GM18517 (cell line): ENCODE results near the gene DIAPH2.

Source experiments
- ATAC-seq: cut with Tn5 transposase; IDR thresholded peaks from one replicate; pipeline ENCODE4 v1.9.1; 2021; ENCODE audit warnings: mild to moderate bottlenecking, moderate library complexity; ENCODE audit not compliant: unreplicated experiment

Gene DIAPH2

DNA sequence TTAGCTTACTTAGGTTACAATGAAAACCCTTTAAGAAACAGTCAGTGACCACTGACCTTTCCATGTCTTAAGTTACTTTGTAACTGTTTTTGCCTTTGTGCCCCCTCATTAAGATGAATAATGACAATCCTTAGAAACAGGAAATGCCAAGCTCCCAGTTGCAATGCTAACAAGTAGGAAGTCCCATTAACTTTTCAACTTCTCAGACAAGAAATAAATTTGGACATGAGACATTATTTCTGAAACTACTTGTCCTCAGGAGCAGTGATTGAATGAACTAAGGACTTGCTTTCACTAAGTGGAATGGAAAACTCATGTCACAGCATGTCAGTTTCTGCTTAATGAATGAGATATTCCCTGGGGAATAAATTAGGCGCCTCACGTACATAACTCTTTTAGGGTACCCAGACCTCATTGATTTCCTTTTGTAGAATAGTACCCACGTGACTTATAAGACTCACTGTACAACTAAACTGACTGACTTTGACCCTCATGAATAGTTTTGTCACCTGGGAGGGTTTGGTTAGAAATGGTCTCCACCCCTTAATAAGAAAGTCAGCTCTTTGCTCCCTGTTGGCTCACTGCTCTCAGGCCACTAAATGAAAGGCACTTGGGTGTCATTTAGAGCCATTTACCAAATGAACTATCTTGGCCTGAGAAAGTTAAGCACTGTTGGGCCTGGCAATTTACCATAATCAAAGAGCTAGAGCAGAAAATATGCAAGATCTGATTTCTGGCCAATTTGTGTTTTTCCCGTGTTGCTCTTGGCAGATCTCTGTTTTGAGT, 582.9 kb downstream of the DIAPH2 start:
- ATAC-seq = no peak

- no peak for ATAC-seq
Observed at GRCh38 chrX:97268182-97268680, 583.6 kb downstream of the DIAPH2 start.

DNA sequence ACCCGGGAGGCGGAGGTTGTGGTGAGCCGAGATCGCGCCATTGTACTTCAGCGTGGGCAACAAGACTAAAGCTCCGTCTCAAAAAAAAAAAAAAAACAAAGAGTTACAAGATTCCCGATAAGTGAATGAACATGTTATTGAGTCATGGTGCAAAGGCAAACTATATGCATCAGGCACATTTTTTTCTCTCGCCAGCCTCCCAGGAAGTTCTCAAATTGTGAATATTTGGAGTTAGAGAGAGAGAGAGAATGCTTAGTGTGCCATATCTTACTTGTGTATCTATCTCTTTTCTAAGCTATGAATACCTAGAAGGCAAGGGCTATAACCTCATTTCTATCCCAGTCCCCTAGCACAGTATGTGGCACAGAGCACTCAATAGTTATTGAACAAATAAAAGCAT, 599.9 kb downstream of the DIAPH2 start:
- ATAC-seq = no peak

- no peak for ATAC-seq
Observed at GRCh38 chrX:97290199-97290598, 605.6 kb downstream of the DIAPH2 start.

DNA sequence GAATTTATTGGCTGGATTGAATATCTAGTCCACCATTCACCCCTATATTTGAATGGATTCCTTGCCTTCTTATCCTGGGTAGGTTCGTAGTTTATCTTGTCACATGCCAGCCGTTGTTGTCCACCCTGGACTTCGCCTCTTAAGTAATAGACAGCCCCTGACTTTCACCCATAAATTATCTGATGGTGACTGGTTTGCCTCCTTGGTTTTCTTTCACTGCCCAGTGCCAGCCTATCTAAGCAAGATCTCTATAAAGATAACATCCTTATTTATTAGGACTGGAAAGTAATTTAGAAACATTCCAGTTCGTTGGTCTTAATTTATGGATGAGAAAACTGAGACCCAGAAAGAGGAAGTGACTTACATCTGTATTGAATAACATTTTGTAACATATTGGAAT, 609.4 kb downstream of the DIAPH2 start:
- no peak for ATAC-seq

DNA sequence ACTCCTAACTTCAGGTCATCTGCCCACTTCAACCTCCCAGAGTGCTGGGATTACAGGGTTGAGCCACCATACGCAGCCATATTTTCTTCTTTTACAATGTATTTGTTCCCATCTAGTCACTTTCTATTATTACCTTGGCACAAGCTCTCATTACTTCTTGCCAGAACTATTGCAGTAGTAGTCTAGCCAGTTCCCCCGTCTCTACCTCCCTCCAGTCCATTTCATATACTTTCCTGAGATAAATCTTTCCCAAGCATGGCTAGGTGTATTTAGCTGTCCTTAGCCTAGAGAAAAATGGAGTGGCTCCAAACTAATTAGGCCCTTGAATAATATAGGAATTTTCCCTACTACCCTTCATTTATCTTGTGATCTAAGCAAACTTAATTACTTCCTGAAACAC, 611.3 kb downstream of the DIAPH2 start:
- no peak for ATAC-seq

DNA sequence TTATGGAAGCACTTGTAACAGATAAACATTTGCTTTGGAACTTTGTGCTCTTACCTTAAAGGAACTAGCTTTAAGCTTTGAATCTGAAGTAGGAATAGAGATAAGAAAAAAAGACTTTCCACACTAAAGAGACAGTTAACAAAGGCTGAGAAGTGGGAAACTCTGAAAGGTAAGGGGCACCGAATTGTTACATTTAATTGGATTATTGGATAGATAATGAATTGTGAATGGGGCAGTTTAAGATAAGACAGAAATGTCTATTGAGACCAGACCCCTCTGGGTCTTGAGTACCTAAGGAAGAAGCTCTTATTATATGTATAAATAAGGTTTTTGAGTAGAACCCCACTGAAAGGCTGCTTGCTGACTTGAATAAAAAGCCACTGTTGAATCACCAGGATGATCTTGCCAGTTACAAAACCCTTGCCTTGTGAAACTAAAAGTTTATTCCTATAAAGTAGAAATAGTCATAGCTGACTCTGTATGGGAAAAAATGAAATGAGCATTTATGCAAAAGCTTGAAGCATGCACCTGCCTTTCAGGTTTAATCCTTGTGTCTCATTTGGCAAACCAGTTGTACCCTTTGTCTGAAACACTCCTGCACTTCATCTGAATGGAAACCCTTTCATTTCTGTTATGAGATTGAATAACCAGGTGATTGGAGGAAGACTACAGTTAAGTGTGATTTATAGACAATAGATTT, 622.3 kb downstream of the DIAPH2 start:
- no peak for ATAC-seq

- no peak for ATAC-seq
Observed at GRCh38 chrX:97308171-97308570, 623.5 kb downstream of the DIAPH2 start.

- ATAC-seq = no peak
Observed at GRCh38 chrX:97309487-97310116, 625.0 kb downstream of the DIAPH2 start.

- ATAC-seq = no peak
Observed at GRCh38 chrX:97310373-97310772, 625.7 kb downstream of the DIAPH2 start.

DNA sequence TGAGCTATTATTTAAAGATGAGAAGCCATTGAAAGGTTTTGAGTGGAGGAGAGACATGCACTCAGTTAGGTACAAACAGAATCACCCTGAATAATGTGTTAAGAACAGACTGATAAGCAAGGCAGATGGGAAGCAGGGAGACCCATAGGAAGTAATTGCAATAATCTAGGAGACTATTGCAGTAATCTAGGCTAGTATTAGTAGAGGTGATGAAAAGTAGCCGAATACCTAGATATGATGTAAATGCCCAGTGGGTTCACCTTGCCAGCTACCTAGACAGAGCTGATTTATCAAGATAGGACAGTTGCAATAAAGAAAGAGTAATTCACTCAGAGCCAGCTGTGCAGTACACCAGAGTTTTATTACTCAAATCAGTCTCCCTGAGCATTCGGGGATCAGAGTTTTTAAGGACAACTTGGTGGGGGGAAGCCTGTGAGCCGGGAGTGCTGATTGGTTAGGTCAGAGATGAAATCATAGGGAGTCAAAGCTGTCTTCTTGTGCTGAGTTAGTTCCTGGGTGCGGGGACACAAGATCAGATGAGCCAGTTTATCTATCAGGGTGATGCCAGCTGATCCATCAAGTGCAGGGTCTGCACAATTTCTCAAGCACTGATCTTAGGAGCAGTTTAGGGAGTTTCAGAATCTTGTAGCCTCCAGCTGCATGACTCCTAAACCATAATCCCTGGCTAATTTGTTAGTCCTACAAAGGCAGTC, 626.6 kb downstream of the DIAPH2 start:
- no peak for ATAC-seq

DNA sequence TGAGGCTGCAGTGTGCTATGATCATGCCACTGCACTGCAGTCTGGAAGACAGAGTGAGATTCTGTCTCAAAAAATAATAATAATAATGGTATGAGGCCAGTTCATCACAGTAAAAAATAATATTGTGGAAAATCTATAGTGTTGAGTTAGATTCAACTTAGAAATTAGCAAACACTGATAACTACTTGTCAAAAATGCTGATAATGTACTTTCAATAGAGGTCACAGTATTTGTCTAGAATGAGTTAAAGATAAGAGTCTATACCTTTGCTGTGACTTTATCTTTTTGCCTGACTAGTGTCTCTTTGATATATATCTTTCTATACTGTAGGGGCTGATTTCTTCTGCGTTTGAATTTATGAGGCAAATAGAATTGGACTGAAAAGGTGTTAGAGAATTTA, 629.7 kb downstream of the DIAPH2 start:
- ATAC-seq = no peak

- no peak for ATAC-seq
Observed at GRCh38 chrX:97315939-97316338, 631.3 kb downstream of the DIAPH2 start.

DNA sequence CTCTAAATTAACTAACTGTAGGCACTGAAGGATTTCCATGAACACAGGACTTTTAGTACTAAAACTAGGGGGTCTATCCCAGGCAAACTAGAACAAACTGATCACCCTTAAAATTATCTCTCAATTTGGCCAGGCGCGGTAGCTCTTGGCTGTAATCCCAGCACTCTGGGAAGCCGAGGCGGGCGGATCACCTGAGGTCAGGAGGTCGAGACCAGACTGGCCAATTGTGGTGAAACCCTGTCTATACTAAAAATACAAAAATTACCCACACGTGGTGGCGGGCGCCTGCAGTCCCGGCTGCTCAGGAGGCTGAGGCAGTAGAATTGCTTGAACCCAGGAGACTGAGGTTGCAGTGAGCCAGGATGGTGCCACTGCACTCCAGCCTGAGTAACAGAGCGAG, 635.7 kb downstream of the DIAPH2 start:
- no peak for ATAC-seq

GRCh38 chrX:97322401-97322800, 637.8 kb downstream of the DIAPH2 start:
- ATAC-seq = no peak

DNA sequence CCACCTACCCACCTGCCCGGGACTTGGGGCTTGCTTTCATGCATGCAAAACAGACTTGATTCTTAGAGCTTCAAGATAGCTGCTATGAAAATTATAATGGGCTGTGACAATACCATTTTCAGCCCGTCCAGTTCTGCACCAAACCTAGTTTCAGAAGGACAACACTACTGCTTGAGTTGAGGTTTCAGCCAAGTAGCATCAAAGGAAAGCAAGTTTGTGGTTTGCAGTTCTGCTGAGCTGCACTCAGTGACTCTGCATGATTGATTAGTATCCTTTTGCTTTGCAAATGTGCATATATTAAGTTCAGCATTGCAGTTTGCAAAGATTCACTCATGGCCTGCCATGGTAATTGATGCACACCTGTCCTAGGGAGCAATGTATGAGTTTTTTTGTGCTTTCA, 641.8 kb downstream of the DIAPH2 start:
- ATAC-seq = peak; percentile 95

GRCh38 chrX:97328853-97329390, 644.3 kb downstream of the DIAPH2 start:
- ATAC-seq = no peak

DNA sequence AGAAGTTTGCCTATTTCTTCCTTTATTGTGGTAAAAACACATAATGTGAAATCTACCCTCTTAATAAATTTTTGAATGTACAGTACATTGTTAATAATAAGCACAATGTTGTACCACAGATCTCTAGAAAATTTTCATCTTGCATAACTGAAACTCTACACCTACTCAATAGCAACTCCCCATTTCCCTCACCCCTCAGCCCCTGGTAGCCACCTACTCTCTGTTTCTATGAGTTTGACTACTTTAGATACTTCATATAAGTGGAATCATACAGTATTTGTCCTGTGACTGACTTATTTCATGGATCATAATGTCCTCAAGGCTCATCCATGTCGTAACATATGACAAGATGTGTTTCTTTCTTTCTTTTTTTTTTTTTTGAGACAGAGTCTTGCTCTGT, 645.5 kb downstream of the DIAPH2 start:
- no peak for ATAC-seq

DNA sequence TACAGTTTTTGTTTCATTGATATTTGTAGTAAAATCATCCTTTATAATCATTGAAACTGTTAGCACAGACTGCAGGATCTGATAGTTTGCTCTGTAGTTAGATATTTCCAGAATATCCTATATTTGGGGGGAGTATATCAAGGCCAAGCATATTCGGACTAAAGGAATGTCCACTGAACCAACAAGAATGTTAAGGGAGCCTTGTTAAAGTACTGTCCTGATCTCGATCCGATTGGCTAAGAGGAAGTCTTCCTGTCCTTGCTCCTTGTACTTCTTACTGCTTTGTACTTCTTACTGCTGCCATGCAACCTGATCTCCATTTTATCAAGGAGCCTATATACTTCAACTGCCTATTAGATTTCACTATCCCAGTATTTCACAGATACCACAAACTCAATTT, 648.3 kb downstream of the DIAPH2 start:
- ATAC-seq = no peak

DNA sequence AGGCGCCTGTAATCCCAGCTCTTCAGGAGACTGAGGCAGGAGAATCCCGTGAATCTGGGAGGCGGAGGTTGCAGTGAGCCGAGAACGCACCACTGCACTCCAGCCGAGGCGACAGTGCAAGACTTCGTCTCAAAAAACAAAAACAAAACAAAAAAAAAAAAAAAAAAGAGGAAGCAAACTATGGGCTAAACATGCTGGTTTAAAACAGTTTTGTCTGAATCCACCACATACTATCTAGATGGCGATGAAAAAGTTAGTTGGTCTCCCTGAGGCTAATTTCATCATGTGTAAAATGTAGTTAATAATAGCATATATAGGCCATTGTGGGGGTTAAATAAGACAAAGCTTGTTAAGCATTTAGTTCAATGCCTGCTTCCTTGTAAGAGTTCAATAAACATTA, 650.2 kb downstream of the DIAPH2 start:
- no peak for ATAC-seq

- ATAC-seq = no peak
Observed at GRCh38 chrX:97344724-97345123, 660.1 kb downstream of the DIAPH2 start.
